Measurements from ENCODE around the gene ERMN.
"Not testable (repeated sequence)": the region's sequence is repeated elsewhere in the genome, so short reads cannot be mapped to it uniquely, and the experiment has no call there.

Gene ERMN

GRCh38 chr2:157325786-157326185, at the start of gene ERMN:
ERMN (minus strand) TSS chr2:157325824; CDS start chr2:157325642, 182 bp downstream.
- DNase-seq = no peak

- no peak for DNase-seq
Observed at GRCh38 chr2:157375384-157375783, 49.8 kb upstream of the ERMN start.

DNA sequence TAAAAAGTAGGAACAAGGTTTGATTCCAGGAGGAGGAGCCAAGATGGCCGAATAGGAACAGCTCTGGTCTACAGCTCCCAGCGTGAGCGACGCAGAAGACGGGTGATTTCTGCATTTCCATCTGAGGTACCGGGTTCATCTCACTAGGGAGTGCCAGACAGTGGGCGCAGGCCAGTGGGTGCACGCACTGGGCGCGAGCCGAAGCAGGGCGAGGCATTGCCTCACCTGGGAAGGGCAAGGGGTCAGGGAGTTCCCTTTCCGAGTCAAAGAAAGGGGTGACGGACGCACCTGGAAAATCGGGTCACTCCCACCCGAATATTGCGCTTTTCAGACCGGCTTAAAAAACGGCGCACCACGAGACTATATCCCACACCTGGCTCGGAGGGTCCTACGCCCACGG, 42.9 kb upstream of the ERMN start:
- DNase-seq = not testable (repeated sequence)

GRCh38 chr2:157367704-157368103, 42.1 kb upstream of the ERMN start:
- no peak for DNase-seq

DNA sequence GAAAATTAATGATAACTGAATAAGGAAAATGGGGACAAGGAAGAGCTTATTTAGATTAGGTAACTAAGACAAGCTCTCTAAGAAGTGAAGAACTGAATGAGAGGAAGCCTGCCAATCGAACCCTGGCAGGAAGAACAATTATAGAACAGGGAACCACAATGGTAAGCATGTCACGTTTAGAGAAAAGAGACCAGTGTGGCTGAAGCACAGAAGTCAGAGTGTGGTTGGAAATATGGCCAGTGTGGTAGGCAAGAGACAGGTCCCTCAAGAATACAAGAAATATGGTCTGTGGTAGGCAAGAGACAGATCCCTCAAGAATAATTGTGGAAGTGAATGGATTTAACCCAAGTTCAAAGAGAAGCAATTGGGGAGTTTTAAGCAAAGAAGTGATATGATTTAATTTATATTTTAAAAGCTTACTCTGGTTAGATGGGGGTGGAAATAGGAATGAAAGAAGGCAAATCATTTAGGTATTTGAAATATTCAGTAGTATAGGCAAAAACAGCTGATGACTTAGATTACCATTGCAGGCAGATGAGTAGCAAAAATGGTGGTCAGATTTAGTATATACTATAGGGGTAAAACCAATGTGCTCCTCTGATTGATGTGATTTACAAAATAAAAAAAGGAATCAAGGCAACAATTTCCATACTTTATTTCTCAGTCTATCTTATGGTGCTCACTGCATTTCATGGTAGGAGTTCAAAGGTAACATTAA, 38.8 kb upstream of the ERMN start:
- no peak for DNase-seq

- no peak for DNase-seq
Observed at GRCh38 chr2:157363612-157364101, 38.0 kb upstream of the ERMN start.

- no peak for DNase-seq
Observed at GRCh38 chr2:157362627-157363026, 37.0 kb upstream of the ERMN start.

- DNase-seq = no peak
Observed at GRCh38 chr2:157361526-157361925, 35.9 kb upstream of the ERMN start.

- no peak for DNase-seq
Observed at GRCh38 chr2:157359628-157360027, 34.0 kb upstream of the ERMN start.

GRCh38 chr2:157355618-157356017, 30.0 kb upstream of the ERMN start:
- DNase-seq = no peak

- DNase-seq = no peak
Observed at GRCh38 chr2:157349949-157350515, 24.4 kb upstream of the ERMN start.

GRCh38 chr2:157348291-157348921, 22.8 kb upstream of the ERMN start:
- DNase-seq = no peak

- no peak for DNase-seq
Observed at GRCh38 chr2:157345647-157346389, 20.2 kb upstream of the ERMN start.

DNA sequence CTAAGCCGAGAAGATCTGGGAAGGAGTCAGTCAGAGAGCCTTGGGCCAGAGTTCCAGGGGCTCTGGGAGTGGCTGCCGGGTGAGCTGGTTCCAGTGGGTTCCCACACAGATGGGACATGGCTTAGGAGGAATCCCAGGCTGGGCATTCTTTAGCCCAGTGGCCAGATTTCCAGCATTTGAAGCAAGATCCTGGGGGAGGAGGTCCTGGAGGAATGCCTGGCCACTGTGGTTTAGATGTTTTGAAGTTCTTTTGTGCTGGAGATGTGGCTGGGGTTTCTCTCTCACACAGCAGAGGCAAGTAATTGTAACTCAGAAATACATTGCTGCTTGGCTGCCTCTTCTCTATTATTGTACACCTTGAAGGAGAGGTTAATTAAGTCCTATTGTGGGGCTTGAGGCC, 15.8 kb upstream of the ERMN start:
- DNase-seq = not testable (repeated sequence)

GRCh38 chr2:157339965-157340655, 14.5 kb upstream of the ERMN start:
- DNase-seq = no peak

DNA sequence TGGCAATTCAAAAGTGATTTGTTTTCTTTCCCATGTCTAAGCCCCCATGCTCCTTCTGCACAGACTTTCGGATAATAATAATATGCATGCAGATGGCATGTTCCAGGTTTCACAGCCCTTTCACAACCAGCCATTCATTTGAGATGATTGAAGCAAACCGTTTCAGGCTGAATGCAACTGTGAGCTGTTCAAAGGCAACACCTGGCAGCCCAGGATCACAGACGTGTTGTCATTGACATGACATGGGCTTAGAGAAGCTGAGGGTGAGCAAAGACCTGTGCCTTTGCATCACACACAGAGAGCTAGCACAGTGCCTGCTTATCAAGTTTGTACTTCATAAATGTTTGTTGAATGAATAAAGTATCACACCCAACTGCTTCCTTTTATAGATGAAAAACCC, 12.4 kb upstream of the ERMN start:
- no peak for DNase-seq

DNA sequence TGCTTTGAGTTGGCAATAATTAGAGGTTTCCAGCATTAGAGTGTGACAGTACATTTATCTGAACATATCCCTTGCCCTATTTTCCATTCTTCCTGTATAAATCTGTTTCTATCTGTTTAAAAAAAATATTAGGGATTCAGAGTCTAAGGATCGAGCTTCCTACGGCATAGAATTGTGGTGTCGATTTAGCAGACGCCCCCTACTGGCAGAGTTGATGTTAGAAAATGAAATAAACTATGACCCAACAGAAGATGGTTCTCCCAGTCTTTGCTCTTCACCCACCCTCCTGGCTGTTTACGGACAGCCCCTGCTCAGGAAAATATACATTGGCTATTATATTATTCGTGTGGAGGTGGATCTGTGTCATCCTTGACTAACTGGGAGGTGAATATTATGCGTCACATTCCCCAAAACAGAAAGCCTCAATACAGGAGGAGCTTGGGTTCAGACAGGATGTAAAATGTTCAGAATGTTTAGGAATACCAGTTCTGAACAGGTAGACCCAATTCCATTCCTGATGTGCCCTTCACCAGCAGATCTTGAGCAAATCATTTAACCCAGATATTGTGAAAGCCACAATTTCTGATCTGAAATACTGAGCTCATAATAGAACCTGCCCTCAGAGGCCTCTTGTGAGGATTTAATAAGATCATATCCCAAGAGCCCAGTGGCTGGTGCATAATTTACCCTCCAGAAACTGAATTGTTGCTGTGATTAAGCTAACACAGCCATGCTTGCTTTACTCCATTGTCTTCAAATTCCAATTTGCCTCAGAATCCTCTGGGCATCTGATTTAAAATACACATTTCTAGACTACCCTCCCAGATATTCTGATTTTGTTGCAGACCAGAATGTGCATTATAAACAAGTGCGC, 10.8 kb upstream of the ERMN start:
- DNase-seq = no peak

GRCh38 chr2:157334797-157335196, 9.2 kb upstream of the ERMN start:
- DNase-seq = no peak

DNA sequence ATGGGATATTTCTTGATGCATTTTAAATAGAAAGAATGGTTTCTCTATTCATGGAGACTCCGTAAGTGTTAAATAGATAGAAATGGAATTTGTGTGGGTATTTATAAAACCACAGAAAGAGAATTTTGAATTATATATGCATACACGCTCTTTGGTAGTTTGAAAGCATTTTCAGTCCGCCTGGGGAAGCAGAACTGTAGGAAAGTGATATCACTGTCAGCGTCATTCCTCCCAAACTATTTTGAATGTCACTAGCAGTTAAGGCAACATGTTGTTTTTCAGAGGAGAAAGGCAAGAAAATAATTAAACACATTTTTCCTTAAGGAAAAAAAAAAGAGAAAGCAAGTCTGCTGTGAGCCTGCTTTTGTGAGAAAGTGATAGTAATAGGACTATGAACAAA, 8.7 kb upstream of the ERMN start:
- no peak for DNase-seq

DNA sequence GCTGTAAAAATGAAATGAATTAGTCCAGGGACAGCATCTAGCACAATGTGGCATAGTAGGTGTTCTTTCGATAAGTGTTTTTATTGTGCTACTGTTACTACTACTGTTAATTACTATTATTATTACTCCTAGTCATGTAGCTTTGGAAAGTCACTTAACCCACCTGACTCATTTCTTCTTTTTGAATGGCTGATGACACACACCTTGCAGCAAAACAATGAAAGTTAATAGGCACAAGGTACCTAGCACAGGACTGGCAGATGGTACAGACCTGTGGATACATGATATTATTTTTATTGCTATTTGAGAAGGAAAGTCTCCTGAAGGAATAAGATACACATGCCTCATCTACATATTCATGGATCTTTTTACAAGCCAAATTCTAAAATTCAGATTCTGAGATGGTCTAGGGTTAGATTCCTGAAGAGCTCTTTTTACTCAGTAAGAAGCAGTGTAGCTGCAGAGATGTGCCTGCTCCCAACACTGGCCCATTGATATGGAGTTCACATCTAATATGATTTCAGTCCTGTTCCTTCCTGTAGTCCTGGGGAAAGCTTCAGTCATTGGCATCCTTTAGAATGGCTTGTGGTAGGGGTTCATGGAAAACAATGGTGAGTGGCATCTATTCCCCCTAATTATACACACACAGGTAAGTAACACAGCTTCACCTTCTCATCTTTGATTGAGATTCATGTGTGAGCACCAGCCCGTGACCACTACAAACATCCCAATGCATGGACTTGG, 7.9 kb upstream of the ERMN start:
- DNase-seq = no peak

DNA sequence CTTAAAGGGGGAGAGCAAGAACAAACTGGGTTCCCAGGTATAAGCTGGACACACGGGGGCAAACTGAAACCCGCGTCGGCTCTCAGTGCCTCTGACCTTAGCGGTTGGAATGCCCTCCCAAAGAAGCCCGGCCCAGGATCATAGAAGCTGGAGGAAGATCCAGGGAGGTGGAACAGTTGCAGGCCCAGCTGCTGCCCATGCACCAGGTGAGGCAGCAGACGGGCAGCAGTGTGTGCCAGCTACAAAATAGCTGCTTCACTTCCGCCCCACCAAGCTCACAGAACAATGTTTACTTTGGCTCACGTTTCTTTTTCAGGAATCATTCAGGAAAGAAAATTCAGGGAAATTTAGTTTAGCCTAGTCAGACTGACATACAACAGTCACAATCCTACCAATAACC, 3.9 kb upstream of the ERMN start:
- DNase-seq = no peak
